Neural cell (in vitro differentiated cells): ENCODE measurements around the gene GCK. TPM values are rescaled to one million over a fixed set of nuclear protein-coding genes. Genes with fewer than 3 reads are reported as not detected.

Experiments
- H2AFZ ChIP-seq: fragments of 200-600, 300-800 bp; sonication (generic), shearing (Covaris generic); 2 replicates; pipeline ENCODE4 v1.6.0; 2014; ENCODE audit warnings: low read depth, mild to moderate bottlenecking, antibody characterized with exemption, low read length, moderate library complexity
- H3F3A ChIP-seq: fragments of 200-600 bp; shearing (Covaris generic); 2 replicates; pipeline ENCODE4 v1.6.1; 2016; ENCODE audit warnings: mild to moderate bottlenecking, moderate library complexity, mixed read lengths, antibody characterized with exemption, low read length; ENCODE audit not compliant: insufficient read depth, poor library complexity, severe bottlenecking
- H3K27ac ChIP-seq: fragments of 200-600, 300-800 bp; sonication (generic), shearing (Covaris generic); 2 replicates; pipeline ENCODE4 v1.5.1; 2014; ENCODE audit warnings: mild to moderate bottlenecking, low read length, moderate library complexity
- H3K27me3 ChIP-seq: fragments of 300-800, 200-600 bp; sonication (generic), shearing (Covaris generic); 2 replicates; pipeline ENCODE4 v1.6.0; 2014; ENCODE audit warnings: mild to moderate bottlenecking, low read depth, low read length, moderate library complexity; ENCODE audit not compliant: insufficient read depth
- H3K36me3 ChIP-seq: fragments of 300-800, 200-600 bp; sonication (generic), shearing (Covaris generic); 2 replicates; pipeline ENCODE4 v1.5.1; 2014; ENCODE audit warnings: mild to moderate bottlenecking, antibody characterized with exemption, low read length, moderate library complexity; ENCODE audit not compliant: insufficient read depth
- H3K4me2 ChIP-seq: fragments of 300-800, 200-600 bp; sonication (generic), shearing (Covaris generic); 2 replicates; pipeline ENCODE4 v1.6.0; 2014; ENCODE audit warnings: mild to moderate bottlenecking, low read length
- H3K4me3 ChIP-seq: fragments of 300-800, 200-600 bp; sonication (generic), shearing (Covaris generic); 2 replicates; pipeline ENCODE4 v1.5.1; 2014; ENCODE audit warnings: mild to moderate bottlenecking, low read length, moderate library complexity
- H3K79me2 ChIP-seq: fragments of 200-600 bp; shearing (Covaris generic); replicated peaks from 2 replicates; pipeline ENCODE4 v1.6.0; 2014; ENCODE audit warnings: mild to moderate bottlenecking, low read length, moderate library complexity; ENCODE audit not compliant: insufficient read depth
- H3K9ac ChIP-seq: fragments of 300-800, 200-600 bp; sonication (generic), shearing (Covaris generic); 2 replicates; pipeline ENCODE4 v1.6.1; 2016; ENCODE audit warnings: mild to moderate bottlenecking, low read length, mixed read lengths
- H3K9me2 ChIP-seq: fragments of 200-600 bp; shearing (Covaris generic); 2 replicates; pipeline ENCODE4 v1.6.1; 2016; ENCODE audit warnings: mild to moderate bottlenecking, low read length, mixed read lengths; ENCODE audit not compliant: insufficient read depth
- H3K9me3 ChIP-seq: fragments of 200-600, 300-800 bp; sonication (generic), shearing (Covaris generic); 2 replicates; pipeline ENCODE4 v1.6.1; 2016; ENCODE audit warnings: mild to moderate bottlenecking, mixed run types, low read length, moderate library complexity, mixed read lengths
- H4K20me1 ChIP-seq: fragments of 200-600 bp; shearing (Covaris generic); 2 replicates; pipeline ENCODE4 v1.6.1; 2016; ENCODE audit warnings: mild to moderate bottlenecking, mixed run types; ENCODE audit not compliant: insufficient read depth
- CTCF ChIP-seq: fragments of 450-650 bp; IDR thresholded peaks from 2 replicates; pipeline ENCODE4 v1.5.1; 2014; ENCODE audit warnings: antibody characterized with exemption, mild to moderate bottlenecking, moderate library complexity; ENCODE audit not compliant: poor library complexity, severe bottlenecking
- EP300 ChIP-seq: fragments of 450-650 bp; conservative IDR thresholded peaks from 2 replicates; pipeline ENCODE4 v1.6.1; 2014; ENCODE audit warnings: antibody characterized with exemption, mild to moderate bottlenecking, moderate library complexity; ENCODE audit not compliant: poor library complexity, severe bottlenecking
- EZH2 ChIP-seq: fragments of 200-600, 300-800 bp; shearing (Covaris generic), sonication (generic); IDR thresholded peaks from 2 replicates; pipeline ENCODE4 v1.6.1; 2014; ENCODE audit warnings: antibody characterized with exemption, low read length, borderline replicate concordance, mild to moderate bottlenecking; ENCODE audit not compliant: insufficient read depth, poor library complexity, severe bottlenecking
- MXI1 ChIP-seq: fragments of 450-650 bp; conservative IDR thresholded peaks from 2 replicates; pipeline ENCODE4 v1.6.1; 2014; ENCODE audit warnings: antibody characterized with exemption, mild to moderate bottlenecking; ENCODE audit not compliant: poor library complexity, severe bottlenecking
- POLR2AphosphoS5 ChIP-seq: IDR thresholded peaks from 2 replicates; pipeline ENCODE4 v1.6.1; 2012
- RAD21 ChIP-seq: fragments of 450-650 bp; conservative IDR thresholded peaks from 2 replicates; pipeline ENCODE4 v1.6.1; 2014; ENCODE audit warnings: antibody characterized with exemption, mild to moderate bottlenecking, moderate library complexity
- REST ChIP-seq: IDR thresholded peaks from 2 replicates; pipeline ENCODE4 v1.6.1; 2012; ENCODE audit warnings: borderline replicate concordance
- SMC3 ChIP-seq: fragments of 450-650 bp; conservative IDR thresholded peaks from 2 replicates; pipeline ENCODE4 v1.6.1; 2014; ENCODE audit warnings: antibody characterized with exemption, mild to moderate bottlenecking, moderate library complexity; ENCODE audit not compliant: poor library complexity
- TAF1 ChIP-seq: IDR thresholded peaks from 2 replicates; pipeline ENCODE4 v1.6.1; 2012; ENCODE audit warnings: low read depth
- polyA plus RNA-seq: library from polyadenylated mRNA; depleted of rRNA; stranded (reverse); fragments of >200 nt; gene quantifications from 2 replicates; pipeline ENCODE4 v1.2.3, GENCODE V29; 2014

GCK gene
- polyA plus RNA-seq, 1 donor from 2014 or later, result 7.4 TPM

GRCh38 chr7:44101966-44102845 lies 87.0 kb downstream of the GCK start:
- Histone ChIP-seq H3K9me2 (no peaks in the 10 kb centered on the region), H3K4me3 (no peak overlapping the region), H3K79me2 (no peaks in the 10 kb centered on the region), H3K27me3 (peaks cover 19% of the 10 kb centered on the region), H3F3A (no peaks in the 10 kb centered on the region), H2AFZ (no peak overlapping the region), H3K9me3 (no peaks in the 10 kb centered on the region), H3K36me3 (no peaks in the 10 kb centered on the region), H3K27ac (no peak overlapping the region), H3K4me2 (no peak overlapping the region), H3K9ac (no peak overlapping the region), H4K20me1 (no peaks in the 10 kb centered on the region)
- TF ChIP-seq EP300 (no peak), EZH2 (no peak), SMC3 (no peak), MXI1 (no peak), REST (no peak), CTCF (no peak), TAF1 (no peak), RAD21 (no peak)

GRCh38 chr7:44101303-44101965 lies 87.8 kb downstream of the GCK start:
- Histone ChIP-seq H3F3A (no peaks in the 10 kb centered on the region), H3K4me2 (no peak overlapping the region), H3K27me3 (peaks cover 19% of the 10 kb centered on the region), H3K4me3 (no peak overlapping the region), H4K20me1 (no peaks in the 10 kb centered on the region), H3K79me2 (no peaks in the 10 kb centered on the region), H2AFZ (no peak overlapping the region), H3K27ac (no peak overlapping the region), H3K9me2 (no peaks in the 10 kb centered on the region), H3K36me3 (no peaks in the 10 kb centered on the region), H3K9me3 (no peaks in the 10 kb centered on the region), H3K9ac (no peak overlapping the region)
- no peak for TF ChIP-seq TAF1
- no peak for TF ChIP-seq SMC3
- TF ChIP-seq EP300, result no peak
- TF ChIP-seq MXI1, result no peak
- TF ChIP-seq EZH2, result no peak
- no peak for TF ChIP-seq CTCF
- TF ChIP-seq REST, result no peak
- TF ChIP-seq POLR2AphosphoS5, result no peak
- TF ChIP-seq RAD21, result no peak
